Measurements from ENCODE around the gene APOBR. TPM values are rescaled to one million over a fixed set of nuclear protein-coding genes. Genes with fewer than 3 reads are reported as not detected.
"Not testable (repeated sequence)": the region's sequence is repeated elsewhere in the genome, so short reads cannot be mapped to it uniquely, and the experiment has no call there.

The APOBR gene
- total RNA-seq (2014; rRNA removed; shearing (Covaris generic); ENCODE audit: low replicate concordance), result not detected in 2 replicates

DNA sequence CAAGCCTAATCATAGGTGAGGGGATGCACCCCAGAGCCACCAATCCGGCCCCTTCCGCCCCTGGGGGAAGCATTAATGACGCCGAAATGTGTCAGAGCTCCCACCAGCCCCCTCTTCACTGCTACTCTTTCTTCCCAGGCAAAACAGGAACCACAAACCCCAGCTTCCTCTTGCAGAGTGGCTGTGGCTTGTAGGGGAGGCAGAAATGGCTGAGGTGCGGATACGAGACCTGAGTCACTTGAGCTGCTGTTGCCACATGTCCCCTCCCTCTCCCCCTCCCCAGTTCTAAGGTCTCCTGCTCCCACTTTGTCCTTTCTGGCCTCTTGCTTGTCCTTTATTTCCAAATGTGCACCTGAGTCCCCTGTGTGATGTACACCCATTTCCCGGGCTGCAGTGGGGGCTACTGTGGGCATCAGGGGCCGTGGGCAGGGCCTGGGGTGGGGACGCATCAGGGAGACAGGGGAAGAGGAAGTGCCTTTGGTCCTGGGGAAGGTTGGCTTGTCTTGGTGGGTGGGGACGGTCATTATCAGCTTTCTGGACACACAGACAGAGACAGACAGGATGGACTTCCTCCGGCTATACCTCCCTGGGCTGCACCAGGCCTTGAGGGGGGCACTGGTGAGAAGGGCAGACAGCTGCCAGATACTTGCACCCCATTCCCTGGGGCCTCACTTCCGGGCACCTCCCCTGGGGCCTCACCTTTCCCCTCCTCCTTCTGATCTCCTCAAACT is at the start of gene APOBR:
Gene APOBR (plus strand): TSS at position 523 of the 731 bp plus-strand sequence. CDS start 39 bp downstream, at position 562.
- no peak for DNase-seq
- Histone ChIP-seq H3K27me3 (no peaks in the 10 kb centered on the region), H3K36me3 (peaks cover under 1% of the 10 kb centered on the region; the same call in 1 of the 2 replicates), H3K4me3 (no peak within 1 kb of the TSS), H3K9me3 (no peaks in the 10 kb centered on the region)

GRCh38 chr16:28446388-28446787 is 48.1 kb upstream of the APOBR start:
- not testable (repeated sequence) for H3K9me3 ChIP-seq, H3K4me3 ChIP-seq, H3K27me3 ChIP-seq, H3K36me3 ChIP-seq, DNase-seq

DNA sequence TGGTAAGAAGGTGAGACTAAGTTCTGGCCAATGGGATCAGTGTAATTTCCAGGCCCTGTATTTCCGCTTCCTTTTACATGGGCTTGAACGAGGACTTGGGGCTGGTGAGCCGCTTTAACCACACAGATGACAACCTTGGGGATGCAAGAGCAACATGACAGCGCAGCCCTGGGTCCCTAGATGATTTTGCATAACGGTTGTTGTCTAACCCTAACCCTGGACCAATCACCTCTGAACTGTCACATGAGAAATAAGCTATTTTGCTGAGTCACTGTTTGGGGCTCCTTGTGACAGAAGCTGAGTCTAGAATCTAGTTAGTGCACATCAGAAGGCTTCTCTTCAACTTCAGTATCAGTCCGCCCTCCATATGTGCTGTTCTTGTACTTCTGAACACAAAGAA is 47.4 kb upstream of the APOBR start:
- H3K4me3 ChIP-seq, DNase-seq, H3K36me3 ChIP-seq, H3K27me3 ChIP-seq, H3K9me3 ChIP-seq: not testable (repeated sequence)

DNA sequence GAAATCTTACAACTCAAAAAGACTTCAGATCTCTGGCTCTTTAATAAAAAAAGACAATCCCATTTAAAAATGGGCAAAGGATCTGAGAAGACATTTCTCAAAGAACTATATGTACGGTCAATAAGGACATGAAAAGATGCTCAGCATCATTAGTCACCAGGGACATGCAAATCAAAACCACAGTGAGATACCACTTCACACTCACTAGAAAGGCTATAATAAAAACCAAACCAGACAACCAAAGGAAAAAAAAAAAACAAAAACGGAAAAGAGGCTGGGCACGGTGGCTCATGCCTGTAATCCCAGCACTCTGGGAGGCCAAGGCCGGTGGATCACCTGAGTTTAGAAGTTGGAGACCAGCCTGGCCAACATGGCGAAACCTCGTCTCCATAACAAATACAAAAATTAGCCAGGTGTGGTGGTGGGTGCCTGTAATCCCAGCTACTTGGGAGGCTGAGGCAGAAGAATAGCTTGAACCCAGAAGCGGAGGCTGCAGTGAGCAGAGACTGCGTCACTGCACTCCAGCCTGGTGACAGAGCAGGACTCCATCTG is 20.7 kb upstream of the APOBR start:
- peaks cover 4% of the 10 kb centered on the region; the same call in 1 of the 2 replicates for H3K36me3 ChIP-seq
- DNase-seq, result no peak
- no peaks in the 10 kb centered on the region for H3K9me3 ChIP-seq
- no peaks in the 10 kb centered on the region for H3K27me3 ChIP-seq
- H3K4me3 ChIP-seq, result no peak overlapping the region

DNA sequence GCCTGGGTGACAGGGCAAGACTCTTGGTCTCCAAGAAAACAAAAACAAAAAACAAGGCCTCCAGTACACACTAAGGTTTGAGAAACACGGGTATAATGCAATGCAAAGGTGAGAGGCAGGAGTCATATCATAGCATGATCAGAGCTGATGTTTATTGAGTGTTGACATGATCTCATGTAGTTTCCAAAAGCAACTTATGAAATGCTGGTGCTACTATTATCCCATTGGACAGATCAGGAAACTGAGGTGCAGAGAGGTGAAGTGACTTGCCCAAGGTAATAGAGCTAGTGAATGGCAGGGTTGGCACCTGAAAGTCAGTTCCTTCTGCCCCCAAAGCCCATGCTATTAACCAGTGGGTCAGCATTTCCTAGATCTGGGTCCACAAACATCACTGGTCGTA is 19.2 kb upstream of the APOBR start:
- H3K27me3 ChIP-seq, result no peaks in the 10 kb centered on the region
- peaks cover 4% of the 10 kb centered on the region; the same call in 1 of the 2 replicates for H3K36me3 ChIP-seq
- DNase-seq, result no peak
- H3K9me3 ChIP-seq, result no peaks in the 10 kb centered on the region
- H3K4me3 ChIP-seq, result no peak overlapping the region

DNA sequence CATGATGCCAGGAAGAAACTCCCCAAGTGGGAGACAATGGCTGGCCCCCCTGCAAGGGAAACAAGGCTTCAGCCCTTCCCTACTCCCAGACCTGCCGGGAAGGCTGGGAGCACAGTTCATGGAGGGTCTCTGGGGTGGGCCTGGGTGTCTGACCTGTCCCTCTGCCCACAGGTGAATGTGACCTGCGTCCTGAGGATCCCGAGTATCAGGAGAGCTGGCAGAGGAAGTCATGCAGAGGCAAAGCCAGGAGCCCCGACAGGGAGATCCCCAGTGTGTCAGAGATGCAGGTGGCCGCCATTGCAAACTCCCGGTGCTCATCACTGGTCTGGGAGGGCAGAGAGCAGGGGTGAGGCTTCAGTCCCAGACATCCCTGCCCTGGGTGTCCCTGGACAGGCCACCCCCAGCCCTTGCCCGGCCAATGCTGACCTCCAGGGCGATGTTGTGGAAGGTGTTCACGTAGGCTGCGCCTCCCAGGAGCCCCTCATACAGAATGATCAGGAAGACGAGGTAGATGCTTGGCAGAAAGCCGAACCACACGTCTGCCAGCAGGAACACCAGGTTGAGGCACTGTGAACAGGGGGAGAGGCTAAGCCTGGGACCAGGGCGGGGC is 17.0 kb upstream of the APOBR start:
- DNase-seq, result no peak
- peaks cover 9% of the 10 kb centered on the region for H3K36me3 ChIP-seq
- H3K4me3 ChIP-seq, result no peak overlapping the region
- no peaks in the 10 kb centered on the region for H3K9me3 ChIP-seq
- no peaks in the 10 kb centered on the region for H3K27me3 ChIP-seq

DNA sequence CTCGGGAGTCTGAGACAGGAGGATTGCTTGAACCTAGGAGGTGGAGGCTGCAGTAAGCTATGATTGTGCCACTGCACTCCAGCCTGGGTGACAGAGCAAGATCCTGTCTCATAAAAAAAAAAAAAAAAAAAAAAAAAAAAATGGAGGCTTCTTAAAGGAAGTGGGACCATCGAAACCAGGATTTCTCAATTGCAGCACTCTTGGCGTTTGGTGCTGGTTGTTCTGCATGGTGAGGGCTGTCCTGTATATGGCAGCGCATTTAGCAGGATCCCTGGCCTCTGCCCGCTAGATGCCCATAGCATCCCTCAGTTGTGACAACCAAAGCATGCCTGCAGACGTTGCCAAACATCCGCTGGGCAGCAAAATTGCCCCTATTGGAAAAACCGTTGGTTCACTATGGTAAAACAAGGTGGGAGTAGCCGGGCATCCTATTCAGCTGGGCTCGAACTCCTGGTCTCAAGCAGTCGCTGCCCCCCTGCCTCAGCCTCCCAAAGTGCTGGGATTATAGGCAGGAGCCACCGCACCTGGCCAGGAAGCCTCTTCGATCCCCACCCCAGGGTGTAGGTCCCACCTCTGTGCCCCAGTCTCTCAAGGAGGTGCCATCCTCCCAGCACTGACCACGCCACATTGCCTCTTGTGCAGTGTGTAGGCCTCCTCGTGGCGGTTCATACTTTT is 15.8 kb upstream of the APOBR start:
- Histone ChIP-seq H3K4me3 (no peak overlapping the region), H3K27me3 (no peaks in the 10 kb centered on the region), H3K9me3 (no peaks in the 10 kb centered on the region), H3K36me3 (peaks cover 12% of the 10 kb centered on the region)
- DNase-seq, result no peak

DNA sequence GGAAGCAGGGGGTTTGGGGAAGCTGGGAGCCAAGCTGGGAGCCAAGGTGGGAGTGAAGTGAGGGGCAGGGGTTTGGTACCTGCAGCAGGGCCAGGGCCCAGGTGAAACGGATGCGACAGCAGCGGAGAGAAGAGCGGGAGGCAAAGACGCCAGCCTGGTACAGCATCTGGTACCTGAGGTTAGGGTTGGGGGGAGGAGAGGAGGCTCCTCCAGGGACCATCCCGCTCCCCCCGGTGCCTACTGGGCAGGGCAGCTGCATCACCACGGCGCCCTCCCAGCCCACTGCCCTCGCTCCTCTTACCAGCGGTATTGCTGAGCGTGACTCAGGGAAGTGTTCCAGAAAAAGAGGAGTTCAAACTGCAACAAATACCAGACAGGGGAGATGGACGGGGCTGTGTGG is 12.4 kb upstream of the APOBR start:
- Histone ChIP-seq H3K9me3 (no peaks in the 10 kb centered on the region), H3K4me3 (no peak overlapping the region), H3K36me3 (peaks cover 7% of the 10 kb centered on the region), H3K27me3 (no peaks in the 10 kb centered on the region)
- DNase-seq, result no peak

DNA sequence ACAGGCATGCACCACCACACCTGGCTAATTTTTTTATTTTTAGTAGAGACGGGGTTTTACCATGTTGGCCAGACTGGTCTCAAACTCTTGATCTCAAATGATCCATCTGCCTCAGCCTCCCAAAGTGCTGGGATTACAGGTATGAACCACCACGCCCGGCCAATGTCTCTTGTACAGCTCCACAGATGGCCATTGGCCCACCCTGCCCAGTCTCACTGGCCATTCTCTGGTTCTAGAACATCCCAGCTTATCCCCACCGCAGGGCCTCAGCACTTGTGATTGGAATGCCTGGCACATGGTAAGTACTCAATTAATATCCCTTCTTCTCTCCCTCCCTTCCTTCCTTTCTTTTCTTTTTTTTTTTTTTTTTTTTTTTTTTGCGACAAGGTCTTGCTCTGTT is 11.1 kb upstream of the APOBR start:
- H3K9me3 ChIP-seq, DNase-seq, H3K4me3 ChIP-seq, H3K36me3 ChIP-seq, H3K27me3 ChIP-seq: not testable (repeated sequence)

DNA sequence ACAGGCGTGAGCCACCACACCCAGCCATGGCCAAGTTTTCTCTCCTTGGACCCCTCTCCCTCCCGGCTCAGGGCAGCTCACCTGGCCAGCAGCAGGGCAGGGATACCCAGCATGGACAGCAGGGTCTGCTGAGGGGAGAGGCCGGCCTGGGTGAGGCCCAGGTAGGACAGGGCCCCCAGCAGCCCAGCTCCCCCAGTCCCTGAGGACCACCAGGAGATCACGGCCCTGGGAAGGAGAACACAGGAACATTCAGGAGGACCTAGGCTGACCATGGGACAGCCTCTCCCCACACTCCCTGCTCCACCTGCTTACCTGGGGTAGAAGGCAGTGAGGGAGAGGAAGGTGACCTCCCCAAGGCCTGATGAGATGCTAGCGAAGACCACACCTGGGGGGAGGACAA is 8.2 kb upstream of the APOBR start:
- Histone ChIP-seq H3K36me3 (peaks cover 11% of the 10 kb centered on the region), H3K27me3 (no peaks in the 10 kb centered on the region), H3K4me3 (no peak overlapping the region), H3K9me3 (no peaks in the 10 kb centered on the region)
- no peak for DNase-seq

GRCh38 chr16:28491230-28491969 is 3.0 kb upstream of the APOBR start:
- peaks cover 7% of the 10 kb centered on the region for H3K36me3 ChIP-seq
- no peaks in the 10 kb centered on the region for H3K27me3 ChIP-seq
- H3K9me3 ChIP-seq, result no peaks in the 10 kb centered on the region
- peak overlapping the region; percentile 92 for H3K4me3 ChIP-seq
- DNase-seq, result peak; percentile 33

- Histone ChIP-seq H3K27me3 (no peaks in the 10 kb centered on the region), H3K4me3 (peak within 1 kb of the TSS; percentile 92), H3K36me3 (peaks cover 7% of the 10 kb centered on the region; the same call in 1 of the 2 replicates), H3K9me3 (no peaks in the 10 kb centered on the region)
- peak; percentile 96 for DNase-seq
Observed at GRCh38 chr16:28491970-28492474, 2.4 kb upstream of the APOBR start, which contains the start of gene CLN3. TSS of gene CLN3 (minus strand) at chr16:28492074. CDS start at chr16:28491759, 315 bp downstream.

- no peaks in the 10 kb centered on the region for H3K9me3 ChIP-seq
- no peaks in the 10 kb centered on the region for H3K27me3 ChIP-seq
- no peak for DNase-seq
- peak overlapping the region; percentile 92 for H3K4me3 ChIP-seq
- H3K36me3 ChIP-seq, result peaks cover 7% of the 10 kb centered on the region; the same call in 1 of the 2 replicates
Observed at GRCh38 chr16:28492511-28492910, 1.9 kb upstream of the APOBR start.

DNA sequence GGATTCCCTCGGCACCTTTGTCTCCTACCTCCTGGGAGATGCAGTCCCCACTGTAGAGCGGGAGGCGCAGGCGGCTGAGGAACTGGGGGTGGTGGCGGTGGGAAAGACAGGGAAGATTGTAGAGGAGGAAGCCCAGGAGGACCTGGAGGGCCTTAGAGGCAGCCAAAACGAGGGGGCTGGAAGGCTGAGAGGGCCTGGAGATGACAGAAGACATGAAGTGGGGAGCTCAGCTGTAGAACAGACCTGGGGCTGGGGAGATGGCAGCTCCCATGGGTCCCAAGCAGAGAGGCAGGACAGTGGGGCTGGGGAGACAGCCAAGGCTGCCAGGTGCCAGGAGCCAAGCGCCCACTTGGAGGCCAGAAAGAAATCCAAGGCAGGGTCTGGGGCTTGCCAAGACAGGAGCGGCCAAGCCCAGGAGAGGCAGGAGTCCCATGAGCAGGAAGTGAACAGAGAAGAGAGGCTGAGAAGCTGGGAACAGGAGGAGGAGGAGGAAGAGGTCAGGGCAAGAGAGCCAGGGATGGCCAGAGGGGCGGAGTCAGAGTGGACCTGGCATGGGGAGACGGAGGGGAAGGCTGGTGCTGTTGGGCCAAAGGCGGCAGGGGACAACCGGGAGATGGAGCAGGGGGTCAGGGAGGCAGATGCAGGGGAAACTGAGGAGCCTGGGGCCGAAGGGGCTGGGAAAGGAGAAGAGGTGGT is 803 bp downstream of the APOBR start:
- no peak for DNase-seq
- H3K4me3 ChIP-seq, result no peak overlapping the region
- no peaks in the 10 kb centered on the region for H3K9me3 ChIP-seq
- no peaks in the 10 kb centered on the region for H3K27me3 ChIP-seq
- no peaks in the 10 kb centered on the region for H3K36me3 ChIP-seq

- no peak for DNase-seq
- H3K36me3 ChIP-seq, result no peaks in the 10 kb centered on the region
- H3K4me3 ChIP-seq, result no peak overlapping the region
- no peaks in the 10 kb centered on the region for H3K27me3 ChIP-seq
- H3K9me3 ChIP-seq, result no peaks in the 10 kb centered on the region
Observed at GRCh38 chr16:28495795-28496749, 1.6 kb downstream of the APOBR start.
